Thyroid gland (tissue), 4 donors: ENCODE data around the gene DLGAP5.

Experiments
- CTCF ChIP-seq, 6 experiments: fragments of 200-600 bp in 3 of 6; fragments of 450-650 bp in 3 of 6; sonication (generic) in 3 of 6; IDR thresholded peaks; one replicate each; pipeline ENCODE4 v1.5.1; 2016 to 2019; ENCODE audit warnings: antibody characterized with exemption in 6 of 6, mild to moderate bottlenecking in 2 of 6, inconsistent platforms in 1 of 6, moderate library complexity in 1 of 6
- POLR2A ChIP-seq, 2 donors: fragments of 450-650 bp; IDR thresholded peaks; one replicate each; pipeline ENCODE4 v1.6.1; 2017; ENCODE audit warnings: antibody characterized with exemption in 2 of 2, mild to moderate bottlenecking in 2 of 2, moderate library complexity in 1 of 2

GRCh38 chr14:55102141-55102621 lies 89.2 kb downstream of the DLGAP5 start:
- TF ChIP-seq CTCF (IDR thresholded peaks at IDR 0.05) (no peak), POLR2A (IDR thresholded peaks at IDR 0.05) (peak in 1 of 2 donors; percentile 20)
